Measurements from ENCODE around the gene MESP2.

MESP2 gene

DNA sequence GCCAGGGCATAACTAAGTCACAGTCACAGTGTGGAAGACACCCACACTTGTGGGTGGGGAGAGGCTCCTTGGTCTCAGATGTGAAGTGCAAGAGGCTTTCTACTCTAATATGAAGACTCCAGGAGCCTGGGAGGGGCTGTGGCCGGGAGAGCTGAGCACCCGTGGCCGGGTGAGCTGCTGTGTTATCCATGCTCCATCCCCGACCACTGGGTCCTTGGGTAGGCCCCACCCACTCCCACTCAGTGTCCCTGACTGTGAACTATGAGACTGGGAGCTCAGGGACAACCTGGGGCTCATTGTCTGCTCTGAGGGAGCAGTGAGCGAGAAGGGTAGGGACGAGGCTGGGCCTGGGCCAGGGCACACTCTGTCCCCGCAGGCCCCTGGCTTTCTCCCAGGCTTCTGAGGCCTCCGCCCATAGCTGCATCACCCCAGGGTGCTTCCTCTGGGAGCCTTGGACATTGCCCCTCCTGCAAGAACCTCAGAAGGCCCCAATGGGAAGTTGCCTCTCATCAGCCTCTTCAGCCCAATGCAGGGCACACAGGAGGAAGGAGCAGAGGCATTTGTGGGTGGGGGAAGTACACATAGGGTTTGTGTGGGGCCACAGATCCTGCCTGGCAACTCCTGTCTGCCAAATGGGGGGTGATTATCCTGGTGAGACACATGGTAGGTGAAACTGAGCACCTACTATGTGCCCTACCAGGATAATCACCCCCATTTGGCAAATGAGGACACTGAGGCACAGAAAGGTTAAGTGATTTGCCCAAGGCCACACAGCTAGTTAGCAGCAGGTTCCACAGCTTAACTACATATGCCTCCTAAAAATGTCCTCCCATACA lies 36.1 kb downstream of the MESP2 start:
- peak; percentile 78 for DNase-seq (ENCODE audit: low read depth, low spot score)
- TF ChIP-seq, protein P1, sequence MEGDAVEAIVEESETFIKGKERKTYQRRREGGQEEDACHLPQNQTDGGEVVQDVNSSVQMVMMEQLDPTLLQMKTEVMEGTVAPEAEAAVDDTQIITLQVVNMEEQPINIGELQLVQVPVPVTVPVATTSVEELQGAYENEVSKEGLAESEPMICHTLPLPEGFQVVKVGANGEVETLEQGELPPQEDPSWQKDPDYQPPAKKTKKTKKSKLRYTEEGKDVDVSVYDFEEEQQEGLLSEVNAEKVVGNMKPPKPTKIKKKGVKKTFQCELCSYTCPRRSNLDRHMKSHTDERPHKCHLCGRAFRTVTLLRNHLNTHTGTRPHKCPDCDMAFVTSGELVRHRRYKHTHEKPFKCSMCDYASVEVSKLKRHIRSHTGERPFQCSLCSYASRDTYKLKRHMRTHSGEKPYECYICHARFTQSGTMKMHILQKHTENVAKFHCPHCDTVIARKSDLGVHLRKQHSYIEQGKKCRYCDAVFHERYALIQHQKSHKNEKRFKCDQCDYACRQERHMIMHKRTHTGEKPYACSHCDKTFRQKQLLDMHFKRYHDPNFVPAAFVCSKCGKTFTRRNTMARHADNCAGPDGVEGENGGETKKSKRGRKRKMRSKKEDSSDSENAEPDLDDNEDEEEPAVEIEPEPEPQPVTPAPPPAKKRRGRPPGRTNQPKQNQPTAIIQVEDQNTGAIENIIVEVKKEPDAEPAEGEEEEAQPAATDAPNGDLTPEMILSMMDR (IDR thresholded peaks at IDR 0.05; ENCODE audit: low read depth, low read length), result no peak
- peak overlapping the region; percentile 69 for H3K4me3 ChIP-seq (ENCODE audit: low read depth, low read length)
- in situ Hi-C loops (cut with HindIII; ENCODE audit: low sequenced_read_pairs), result no loop called here

DNA sequence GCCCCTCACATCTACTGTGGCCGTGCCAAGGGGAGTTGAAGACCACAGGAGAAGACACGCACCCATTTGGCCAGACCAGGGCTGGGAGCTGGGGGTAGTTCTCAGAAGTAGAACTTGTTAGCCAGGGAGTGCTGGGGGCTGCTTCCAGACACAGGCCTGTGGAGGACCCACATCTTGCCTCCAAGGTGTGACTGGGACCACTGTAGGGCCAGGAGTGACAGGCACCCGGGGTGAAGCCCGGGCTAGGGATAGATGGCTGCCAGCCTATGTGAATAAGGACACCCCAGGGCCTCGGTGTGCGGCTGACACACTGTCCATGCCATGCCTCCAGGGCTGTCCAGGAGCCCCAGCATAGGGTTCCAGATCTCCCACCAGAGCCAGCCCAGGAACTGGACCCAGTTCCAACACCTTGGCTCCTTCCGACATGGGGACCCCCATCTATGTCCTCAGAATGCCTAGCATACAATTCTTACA lies 36.8 kb downstream of the MESP2 start:
- peak overlapping the region; percentile 69 for H3K4me3 ChIP-seq (ENCODE audit: low read depth, low read length)
- in situ Hi-C loops (cut with HindIII; ENCODE audit: low sequenced_read_pairs), result no loop called here
- TF ChIP-seq, protein P1 (IDR thresholded peaks at IDR 0.05; ENCODE audit: low read depth, low read length), result no peak
- DNase-seq (ENCODE audit: low read depth, low spot score), result no peak

DNA sequence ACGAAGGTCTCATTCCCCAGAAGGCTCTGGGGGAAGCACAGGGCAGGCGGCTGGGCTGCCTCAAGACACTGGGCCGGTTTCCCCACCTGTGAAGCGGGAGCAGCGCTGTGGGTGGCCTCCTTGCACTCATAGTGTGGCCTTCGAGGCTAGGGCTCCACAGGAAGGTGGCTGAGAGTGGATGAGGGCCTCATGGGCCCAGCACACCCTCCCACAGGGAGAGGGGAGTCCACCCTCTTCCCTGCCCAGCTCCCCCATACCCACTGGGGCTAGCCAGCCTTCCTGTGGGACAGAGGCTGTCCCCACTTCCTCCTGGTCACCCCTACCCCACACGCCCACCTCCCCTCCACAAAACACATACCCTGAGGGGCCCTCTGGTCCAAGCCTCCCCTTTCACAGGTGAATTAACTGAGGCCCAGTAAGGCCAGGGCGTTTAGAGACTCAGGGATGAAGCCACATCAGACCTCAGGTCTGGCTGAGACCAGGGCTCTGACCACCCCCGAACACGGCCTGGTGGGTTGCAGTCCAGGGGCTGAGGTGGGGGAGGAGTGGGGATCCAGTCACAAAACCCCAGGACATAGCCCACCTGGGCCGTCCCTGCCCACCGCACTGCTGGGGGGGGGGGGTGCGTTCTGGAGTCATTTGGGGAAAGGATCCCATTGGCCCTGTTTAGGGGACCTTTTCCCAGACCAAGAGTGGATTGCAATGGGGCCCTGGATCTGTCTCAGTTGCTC lies 37.4 kb downstream of the MESP2 start:
- TF ChIP-seq, protein P1 (IDR thresholded peaks at IDR 0.05; ENCODE audit: low read depth, low read length), result no peak
- in situ Hi-C loops (cut with HindIII; ENCODE audit: low sequenced_read_pairs), result no loop called here
- peak overlapping the region; percentile 69 for H3K4me3 ChIP-seq (ENCODE audit: low read depth, low read length)
- DNase-seq (ENCODE audit: low read depth, low spot score), result no peak

DNA sequence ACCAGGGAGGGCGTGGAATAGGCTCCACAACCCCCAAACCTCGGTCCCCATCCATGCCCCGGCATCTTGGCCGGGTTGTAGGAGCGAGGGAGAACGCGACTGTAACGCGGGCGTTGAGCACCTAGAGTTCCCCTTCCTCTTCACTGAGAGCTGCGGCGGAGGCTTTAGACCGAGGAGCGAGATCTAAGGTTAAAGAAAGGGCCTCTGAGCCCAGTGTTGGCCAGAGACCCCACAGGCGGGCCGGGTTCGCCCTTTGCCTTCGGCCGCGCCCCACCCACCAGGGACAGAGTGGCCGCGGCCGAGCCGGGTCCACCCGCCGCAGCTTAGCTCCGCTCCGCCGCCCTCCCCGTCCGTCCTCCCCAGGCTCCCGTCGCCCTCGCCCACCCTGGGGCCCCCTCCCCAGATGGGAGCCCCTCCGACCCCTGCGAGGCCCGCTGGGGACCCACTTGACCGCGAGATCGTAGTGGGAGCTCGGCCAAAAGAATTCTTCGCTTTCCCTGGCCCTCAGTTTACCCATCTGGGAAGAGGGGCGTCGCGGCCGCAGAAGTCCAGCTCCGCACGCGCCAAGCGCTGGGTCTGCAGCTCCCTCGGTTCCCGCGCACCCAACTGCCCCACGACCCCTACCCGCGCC lies 38.1 kb downstream of the MESP2 start:
- DNase-seq (ENCODE audit: low read depth, low spot score), result no peak
- peak overlapping the region; percentile 69 for H3K4me3 ChIP-seq (ENCODE audit: low read depth, low read length)
- TF ChIP-seq, protein P1 (IDR thresholded peaks at IDR 0.05; ENCODE audit: low read depth, low read length), result no peak
- in situ Hi-C loops (cut with HindIII; ENCODE audit: low sequenced_read_pairs), result no loop called here

DNA sequence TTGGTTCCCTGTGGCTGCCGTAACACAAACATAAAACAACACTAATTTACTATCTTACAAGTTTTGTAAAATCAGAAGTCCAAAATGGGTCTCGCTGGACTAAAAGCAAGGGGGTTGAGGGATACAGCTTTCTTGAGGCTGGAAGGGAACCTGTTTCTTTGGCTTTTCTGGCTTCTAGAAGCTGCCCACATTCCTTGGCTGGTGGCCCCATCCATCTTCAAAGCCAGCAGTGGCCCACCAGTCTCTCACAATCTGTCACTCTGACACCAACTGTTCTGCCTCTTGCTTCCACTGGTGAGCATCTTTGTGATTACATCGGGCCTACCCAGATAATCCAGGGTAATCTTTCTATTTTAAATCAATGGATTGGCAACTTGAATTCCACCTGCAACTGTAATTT lies 39.6 kb downstream of the MESP2 start:
- TF ChIP-seq, protein P1 (IDR thresholded peaks at IDR 0.05; ENCODE audit: low read depth, low read length), result no peak
- H3K4me3 ChIP-seq (ENCODE audit: low read depth, low read length), result no peak overlapping the region
- in situ Hi-C loops (cut with HindIII; ENCODE audit: low sequenced_read_pairs), result no loop called here
- no peak for DNase-seq (ENCODE audit: low read depth, low spot score)

DNA sequence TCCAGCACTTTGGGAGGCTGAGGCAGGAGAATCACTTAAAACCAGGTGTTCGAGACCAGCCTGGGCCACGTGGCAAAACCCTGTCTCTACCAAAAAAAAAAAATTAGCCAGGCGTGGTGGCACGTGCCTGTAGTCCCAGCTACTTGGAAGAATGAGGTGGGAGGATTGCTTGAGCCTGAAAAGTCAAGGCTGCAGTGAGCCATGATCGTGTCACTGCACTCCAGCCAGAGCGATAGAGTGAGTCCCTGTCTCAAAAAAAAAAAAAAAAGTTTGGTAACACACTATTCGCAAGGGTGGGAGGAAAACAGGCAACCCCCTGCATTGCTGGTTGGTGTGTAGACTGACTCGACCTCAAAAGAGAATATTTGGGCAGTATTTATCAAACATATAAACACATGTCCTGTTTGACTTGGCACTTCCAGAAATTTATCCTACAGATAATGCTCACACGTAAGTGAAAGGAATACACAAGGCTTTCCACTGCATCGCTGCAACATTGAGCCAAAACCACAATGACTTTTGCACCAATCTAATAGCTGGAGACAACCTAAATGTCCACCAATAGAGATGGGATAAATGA lies 41.7 kb downstream of the MESP2 start:
- no peak for DNase-seq (ENCODE audit: low read depth, low spot score)
- in situ Hi-C loops (cut with HindIII; ENCODE audit: low sequenced_read_pairs), result no loop called here
- H3K4me3 ChIP-seq (ENCODE audit: low read depth, low read length), result no peak overlapping the region
- TF ChIP-seq, protein P1 (IDR thresholded peaks at IDR 0.05; ENCODE audit: low read depth, low read length), result no peak
